SH-SY5Y (cell line): ENCODE measurements around the gene RAD23B.

Experiments used
- GATA2 ChIP-seq: IDR thresholded peaks from 2 replicates; pipeline ENCODE4 v1.6.1; 2011; ENCODE audit warnings: mild to moderate bottlenecking, low read depth, low read length
- GATA3 ChIP-seq: IDR thresholded peaks from 2 replicates; pipeline ENCODE4 v1.6.1; 2011; ENCODE audit warnings: low read depth, mild to moderate bottlenecking, low read length, moderate library complexity

GRCh38 chr9:107261106-107261505, 22.0 kb upstream of the RAD23B start:
- TF ChIP-seq GATA2 = no peak
- TF ChIP-seq GATA3 = no peak
